AG20443 (cell line): ENCODE results near the gene TWF2.

ENCODE experiments used
- DNase-seq: peaks from one replicate; pipeline ENCODE4 v3.0.0; 2012; ENCODE audit warnings: low spot score, mixed read lengths

Gene TWF2

GRCh38 chr3:52257911-52258310 is 19.0 kb upstream of the TWF2 start:
- DNase-seq: no peak

GRCh38 chr3:52256622-52257021 is 17.7 kb upstream of the TWF2 start:
- no peak for DNase-seq

- DNase-seq: no peak
Observed at GRCh38 chr3:52256159-52256558, 17.2 kb upstream of the TWF2 start.

- no peak for DNase-seq
Observed at GRCh38 chr3:52254608-52255007, 15.7 kb upstream of the TWF2 start.

- DNase-seq: peak; percentile 9
Observed at GRCh38 chr3:52253314-52254304, 14.7 kb upstream of the TWF2 start.

- no peak for DNase-seq
Observed at GRCh38 chr3:52250122-52250521, 11.2 kb upstream of the TWF2 start.

GRCh38 chr3:52249683-52250082 is 10.7 kb upstream of the TWF2 start:
- DNase-seq: peak; percentile 42

GRCh38 chr3:52248816-52249547 is 10.0 kb upstream of the TWF2 start:
- no peak for DNase-seq

GRCh38 chr3:52248165-52248541 is 9.2 kb upstream of the TWF2 start:
- no peak for DNase-seq

GRCh38 chr3:52247409-52248164 is 8.6 kb upstream of the TWF2 start:
- DNase-seq: no peak

GRCh38 chr3:52246728-52247408 is 7.9 kb upstream of the TWF2 start:
- DNase-seq: no peak

GRCh38 chr3:52246264-52246620 is 7.3 kb upstream of the TWF2 start:
- no peak for DNase-seq

- DNase-seq: peak; percentile 86
Observed at GRCh38 chr3:52245322-52246263, 6.6 kb upstream of the TWF2 start, which contains the start of gene PPM1M. PPM1M (plus strand) TSS chr3:52245759; CDS start chr3:52245825, 66 bp downstream.

- no peak for DNase-seq
Observed at GRCh38 chr3:52243791-52244628, 5.1 kb upstream of the TWF2 start.

- no peak for DNase-seq
Observed at GRCh38 chr3:52242039-52242438, 3.1 kb upstream of the TWF2 start.

GRCh38 chr3:52240886-52241370 is 2.0 kb upstream of the TWF2 start:
- DNase-seq: no peak

- DNase-seq: peak; percentile 88
Observed at GRCh38 chr3:52240059-52240885, 1.3 kb upstream of the TWF2 start.

GRCh38 chr3:52238193-52238760 is 681 bp downstream of the TWF2 start:
- no peak for DNase-seq
